Lung (tissue), 12 donors: ENCODE results near the gene A3GALT2. TPM values are rescaled to one million over a fixed set of nuclear protein-coding genes. Genes with fewer than 3 reads are reported as not detected.

Experiments used
- ATAC-seq: fragments of 200-7000 bp; cut with Tn5 transposase; one replicate; pipeline ENCODE4 v1.9.1; 2020; ENCODE audit warnings: moderate number of reproducible peaks; ENCODE audit not compliant: insufficient read depth, low FRiP score
- DNase-seq, 3 donors: peaks; one replicate each; pipeline ENCODE4 v3.0.0-alpha.2; 2013 to 2017
- H3K27ac ChIP-seq, 2 donors: one replicate each; pipeline ENCODE4 v1.5.1; 2013; ENCODE audit warnings: mild to moderate bottlenecking in 2 of 2, moderate library complexity in 2 of 2, control low read depth in 1 of 2, inconsistent platforms in 1 of 2, low read depth in 1 of 2, low read length in 1 of 2
- H3K27me3 ChIP-seq, 3 donors: one replicate each; pipeline ENCODE4 v1.5.1; 2013; ENCODE audit warnings: low read length in 2 of 3; ENCODE audit not compliant: control insufficient read depth in 3 of 3, insufficient read depth in 3 of 3
- H3K36me3 ChIP-seq, 4 donors: one replicate each; pipeline ENCODE4 v1.5.1; 2013; ENCODE audit warnings: low read length in 4 of 4, mild to moderate bottlenecking in 1 of 4, moderate library complexity in 1 of 4; ENCODE audit not compliant: control insufficient read depth in 4 of 4, insufficient read depth in 4 of 4
- H3K4me1 ChIP-seq, 5 donors: one replicate each; pipeline ENCODE4 v1.5.1; 2013; ENCODE audit warnings: low read length in 5 of 5, mild to moderate bottlenecking in 2 of 5, moderate library complexity in 1 of 5; ENCODE audit not compliant: control insufficient read depth in 5 of 5, insufficient read depth in 5 of 5
- H3K4me3 ChIP-seq: one replicate; pipeline ENCODE4 v1.5.1; 2013; ENCODE audit warnings: mild to moderate bottlenecking, control low read depth, moderate library complexity
- H3K9ac ChIP-seq, 2 donors: one replicate each; pipeline ENCODE4 v1.5.1; 2013; ENCODE audit warnings: low read length in 2 of 2, control low read depth in 1 of 2; ENCODE audit not compliant: insufficient read depth in 1 of 2
- H3K9me3 ChIP-seq, 4 donors: one replicate each; pipeline ENCODE4 v1.5.1; 2013; ENCODE audit warnings: low read length in 3 of 4, mild to moderate bottlenecking in 1 of 4, moderate library complexity in 1 of 4; ENCODE audit not compliant: control insufficient read depth in 4 of 4, insufficient read depth in 3 of 4
- CTCF ChIP-seq: IDR thresholded peaks from 2 replicates; pipeline ENCODE4 v1.5.1; 2012; ENCODE audit warnings: mild to moderate bottlenecking; ENCODE audit errors: control extremely low read depth, extremely low read depth
- WGBS, 2 donors: extraction: QIAGEN DNeasy Blood & Tissue Kit; methylation state at CpG; one replicate each; pipeline ENCODE4 v1.1.7; 2013; 5-methylcytosine and 5-hydroxymethylcytosine counted together
- polyA plus RNA-seq, 2 donors: library from polyadenylated mRNA; stranded (reverse); fragments of 200-250 nt; gene quantifications; one replicate each; pipeline ENCODE4 v1.2.1, GENCODE V29; 2013
- total RNA-seq, 2 donors: library from RNA; depleted of rRNA in 1 of 2; stranded (reverse); fragments of >200 nt in 1 of 2; gene quantifications; one replicate each; pipeline ENCODE4 v1.2.1, GENCODE V29; 2014 to 2021
- donor health status: control.
- donor health status: control.
- donor health status: Bipolar disorder and iron deficiency.
- donor health status: healthy.
- donor health status: DM: yes; HTN: yes; CAD: no.

A3GALT2 gene
- total and polyA plus RNA-seq, 4 donors = 0.07 to 0.28 TPM; not detected in 2

DNA sequence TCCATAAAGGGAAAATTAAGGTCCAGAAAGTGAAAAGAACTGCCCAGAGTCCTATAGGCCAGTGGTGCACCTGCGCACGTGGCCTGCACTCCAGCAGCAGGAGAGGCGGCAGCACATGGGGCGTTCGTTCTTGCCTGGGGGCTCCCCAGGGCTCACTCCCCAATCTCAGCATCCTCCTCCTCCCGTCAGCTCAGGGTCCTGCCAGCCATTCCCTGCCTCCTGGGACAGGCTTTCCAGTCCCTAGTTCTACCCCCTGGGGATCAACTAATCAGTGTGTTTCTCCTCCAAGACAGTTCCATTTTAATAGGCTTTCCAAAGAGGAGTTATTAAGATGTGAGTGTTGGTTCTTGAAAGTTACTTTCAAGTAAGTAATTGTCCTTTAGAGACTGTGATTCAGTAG is 1.2 kb upstream of the A3GALT2 start:
- no peak overlapping the region for H3K4me3 ChIP-seq
- ATAC-seq (no peak), DNase-seq (no peak)
- no peak overlapping the region for H3K9ac ChIP-seq
- 88 to 97% methylated on average over 6 of the region's 6 CpGs for WGBS, 2 donors
- peaks cover 37 to 42% (median 39%) of the 10 kb centered on the region in 4 donors for H3K36me3 ChIP-seq
- H3K4me1 ChIP-seq = peaks cover 0 to 2% (median 0%) of the 10 kb centered on the region in 5 donors
- no peaks in the 10 kb centered on the region for H3K9me3 ChIP-seq
- H3K27me3 ChIP-seq = no peaks in the 10 kb centered on the region
- TF ChIP-seq CTCF = no peak
- H3K27ac ChIP-seq = no peak overlapping the region

- TF ChIP-seq CTCF = no peak
- Histone ChIP-seq H3K9me3 (no peaks in the 10 kb centered on the region), H3K9ac (no peak overlapping the region), H3K27ac (no peak overlapping the region), H3K36me3 (peaks cover 30 to 37% (median 34%) of the 10 kb centered on the region in 4 donors), H3K27me3 (no peaks in the 10 kb centered on the region), H3K4me1 (no peaks in the 10 kb centered on the region), H3K4me3 (no peak overlapping the region)
- DNase-seq (no peak), ATAC-seq (no peak)
- 86 to 90% methylated on average over 5 of the region's 5 CpGs for WGBS, 2 donors
Measured at GRCh38 chr1:33321178-33321577, 280 bp upstream of the A3GALT2 start.

GRCh38 chr1:33319949-33320618 is 814 bp downstream of the A3GALT2 start:
- WGBS, 2 donors = 84 to 87% methylated on average over 12 of the region's 12 CpGs
- no peak for TF ChIP-seq CTCF
- no peak for DNase-seq

More at GRCh38 chr1:33319949-33320618, 814 bp downstream of the A3GALT2 start:
- ATAC-seq = no peak
- Histone ChIP-seq H3K4me1 (no peaks in the 10 kb centered on the region), H3K36me3 (peaks cover 22 to 28% (median 23%) of the 10 kb centered on the region in 4 donors), H3K4me3 (no peak overlapping the region), H3K9ac (no peak overlapping the region), H3K27ac (no peak overlapping the region), H3K9me3 (no peaks in the 10 kb centered on the region), H3K27me3 (peaks cover 0 to 3% (median 0%) of the 10 kb centered on the region in 3 donors)
